HG02610 (cell line): Measurements from ENCODE around the gene ITFG1.
"Not testable (repeated sequence)": the region's sequence is repeated elsewhere in the genome, so short reads cannot be mapped to it uniquely, and the experiment has no call there.

ENCODE experiments used
- ATAC-seq: cut with Tn5 transposase; IDR thresholded peaks from one replicate; pipeline ENCODE4 v1.9.1; 2021; ENCODE audit warnings: mild to moderate bottlenecking, moderate library complexity; ENCODE audit not compliant: unreplicated experiment

Gene ITFG1

GRCh38 chr16:47347021-47347696, 113.7 kb downstream of the ITFG1 start:
- ATAC-seq = not testable (repeated sequence)

DNA sequence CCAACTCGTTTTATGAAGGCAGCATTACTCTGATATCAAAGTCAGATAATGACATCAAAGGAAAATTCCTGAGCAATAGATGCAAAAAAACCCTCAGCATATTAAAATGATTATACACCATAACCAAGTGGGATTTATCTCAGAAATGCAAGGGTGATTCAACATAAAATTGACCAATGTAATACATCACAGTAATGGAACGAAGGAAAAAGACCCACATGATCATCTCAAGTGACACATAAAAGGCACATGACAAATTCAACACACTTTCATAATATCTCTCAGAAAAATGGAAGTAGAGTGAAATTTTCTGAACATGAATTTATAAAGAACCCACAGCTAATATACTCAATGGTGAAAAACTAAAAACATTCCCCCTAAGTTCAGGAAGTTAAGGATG, 118.8 kb downstream of the ITFG1 start:
- no peak for ATAC-seq

DNA sequence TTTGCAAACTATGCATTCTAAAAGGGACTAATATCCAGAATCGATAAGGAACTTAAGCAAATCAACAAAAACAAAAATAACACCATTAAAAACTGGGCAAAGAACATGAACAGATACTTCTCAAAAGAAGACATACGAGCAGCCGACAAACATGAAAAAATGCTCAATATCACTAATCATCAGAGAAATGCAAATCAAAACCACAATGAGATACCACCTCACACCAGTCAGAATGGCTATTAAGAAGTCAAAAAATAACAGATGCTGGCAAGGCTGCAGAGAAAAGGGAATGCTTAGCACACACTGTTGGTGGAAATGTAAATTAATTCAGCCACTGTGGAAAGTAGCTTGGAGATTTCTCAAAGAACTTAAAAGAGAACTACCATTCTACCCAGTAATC, 130.3 kb downstream of the ITFG1 start:
- ATAC-seq = not testable (repeated sequence)

DNA sequence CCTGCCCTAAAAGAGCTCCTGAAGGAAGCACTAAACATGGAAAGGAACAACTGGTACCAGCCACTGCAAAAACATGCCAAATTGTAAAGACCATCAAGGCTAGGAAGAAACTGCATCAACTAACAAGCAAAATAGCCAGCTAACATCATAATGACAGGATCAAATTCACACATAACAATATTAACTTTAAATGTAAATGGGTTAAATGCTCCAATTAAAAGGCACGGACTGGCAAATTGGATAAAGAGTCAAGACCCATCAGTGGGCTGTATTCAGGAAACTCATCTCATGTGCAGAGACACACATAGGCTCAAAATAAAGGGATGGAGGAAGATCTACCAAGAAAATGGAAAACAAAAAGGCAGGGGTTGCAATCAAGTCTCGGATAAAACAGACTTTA, 136.6 kb downstream of the ITFG1 start:
- not testable (repeated sequence) for ATAC-seq

- no peak for ATAC-seq
These were observed 137.6 kb downstream of the ITFG1 start for GRCh38 chr16:47323241-47323640.

GRCh38 chr16:47320546-47321310, 140.1 kb downstream of the ITFG1 start:
- no peak for ATAC-seq

DNA sequence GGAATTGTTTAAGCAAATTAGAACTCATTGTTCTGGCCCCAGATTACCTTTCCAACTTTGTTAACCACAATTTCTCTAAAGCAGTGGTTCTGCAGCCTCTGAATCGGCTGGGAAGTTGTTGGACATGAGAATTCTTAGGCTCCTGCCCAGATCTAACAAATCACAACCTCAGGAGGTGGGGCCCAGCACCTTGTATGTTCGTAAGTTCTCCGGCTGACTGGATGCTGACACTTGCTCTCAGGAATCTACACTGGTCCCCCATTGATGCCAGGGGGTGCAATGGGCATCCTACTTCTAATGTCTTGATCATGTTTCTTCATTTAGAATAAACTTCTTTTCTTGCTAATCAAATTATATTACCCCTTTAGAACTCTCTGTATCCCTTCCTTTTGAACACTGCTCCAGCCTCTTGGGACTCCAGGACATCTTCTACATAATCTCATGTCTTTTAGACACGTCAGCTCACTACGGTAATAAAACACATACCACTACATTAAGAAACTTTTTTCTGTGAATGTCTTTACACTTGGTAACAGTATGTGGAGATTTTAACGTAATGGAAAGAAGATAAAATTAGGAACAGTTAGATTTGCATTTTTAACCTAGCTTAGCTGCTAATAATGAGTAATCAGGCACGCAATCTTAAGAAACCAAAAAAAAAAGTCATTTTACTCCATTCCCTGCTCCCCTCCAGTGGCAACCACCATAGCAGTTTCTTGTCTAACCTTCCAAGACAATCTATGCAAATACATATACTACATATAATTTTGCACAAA, 143.2 kb downstream of the ITFG1 start:
- ATAC-seq = no peak

- no peak for ATAC-seq
These were observed 144.3 kb downstream of the ITFG1 start for GRCh38 chr16:47316442-47317015.

DNA sequence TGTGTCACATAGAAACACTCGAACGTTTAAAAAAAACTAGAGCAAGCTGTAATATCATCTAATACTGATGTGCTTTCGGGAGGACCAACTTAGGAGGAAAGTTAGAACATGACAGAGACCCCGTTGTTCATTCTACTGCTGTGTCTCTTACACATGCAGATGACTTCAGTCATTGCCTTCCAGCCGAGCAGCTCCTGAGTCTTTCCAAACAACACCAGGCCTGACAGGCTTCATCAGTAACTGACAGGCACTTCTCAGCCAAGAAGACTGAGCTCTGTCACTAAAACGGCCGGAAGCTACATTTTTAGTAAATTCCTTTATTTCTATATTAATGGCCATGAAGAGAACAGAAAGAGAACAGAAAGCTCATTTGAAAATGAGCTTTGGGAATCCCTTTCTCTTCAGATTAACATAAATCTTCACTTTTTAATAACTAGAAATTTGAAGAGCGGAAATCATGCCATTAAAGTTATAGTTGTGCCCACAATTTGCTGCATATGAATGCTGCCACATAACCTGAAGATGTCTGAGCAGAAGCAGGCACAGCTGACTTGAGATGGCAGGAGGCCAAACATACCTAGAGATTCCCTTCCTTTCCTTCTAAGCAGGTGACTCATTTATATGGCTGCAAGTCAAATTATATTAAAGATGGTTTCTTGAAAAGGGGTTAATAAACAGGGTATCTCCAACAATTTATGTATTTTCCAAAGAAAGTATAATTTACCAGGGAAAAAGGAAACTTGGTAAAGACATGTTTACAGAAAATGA, 148.9 kb downstream of the ITFG1 start:
- no peak for ATAC-seq

DNA sequence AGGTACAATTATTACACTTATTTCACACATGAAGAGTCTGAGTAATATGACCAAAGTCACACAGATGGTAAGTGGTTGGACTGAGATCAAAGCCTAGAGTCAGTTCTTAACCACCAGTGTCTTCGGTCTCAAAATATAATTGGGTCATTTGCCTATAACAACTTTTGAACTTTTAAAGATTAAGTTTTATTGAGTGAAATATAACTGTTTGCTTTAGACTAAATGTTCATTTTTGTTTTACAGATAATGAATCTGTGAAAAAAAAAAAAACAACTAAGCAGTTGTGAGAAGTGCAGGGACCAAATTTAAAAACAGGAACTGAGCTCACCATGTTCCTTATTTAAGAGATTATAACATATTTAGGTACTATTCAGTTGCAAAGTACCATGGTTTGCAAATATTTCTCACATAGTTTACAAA, 150.1 kb downstream of the ITFG1 start:
- ATAC-seq = peak; percentile 66

- ATAC-seq = no peak
These were observed 151.1 kb downstream of the ITFG1 start for GRCh38 chr16:47309581-47310312.

- ATAC-seq = no peak
These were observed 152.3 kb downstream of the ITFG1 start for GRCh38 chr16:47308601-47309000.

DNA sequence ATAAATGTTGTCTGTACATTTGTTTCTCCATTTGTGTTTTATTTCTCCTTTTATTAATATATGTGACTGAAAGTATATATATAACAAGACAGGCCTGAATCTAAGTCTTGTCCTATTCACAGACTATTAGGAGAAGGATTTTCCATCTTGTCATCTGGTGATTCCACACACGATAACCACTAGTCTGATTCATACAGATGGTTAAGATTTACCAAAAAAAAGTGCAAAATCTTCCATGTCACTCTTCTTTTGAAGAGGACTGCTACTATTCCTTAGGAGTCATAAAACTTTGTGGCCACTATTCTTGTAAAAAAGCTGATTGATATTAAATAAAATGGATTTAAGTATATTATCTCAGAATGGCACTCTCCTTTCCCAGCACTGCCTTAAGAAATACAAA, 156.3 kb downstream of the ITFG1 start:
- no peak for ATAC-seq

- no peak for ATAC-seq
These were observed 161.3 kb downstream of the ITFG1 start for GRCh38 chr16:47299587-47299986.

GRCh38 chr16:47284999-47285398, 175.9 kb downstream of the ITFG1 start:
- ATAC-seq = no peak

DNA sequence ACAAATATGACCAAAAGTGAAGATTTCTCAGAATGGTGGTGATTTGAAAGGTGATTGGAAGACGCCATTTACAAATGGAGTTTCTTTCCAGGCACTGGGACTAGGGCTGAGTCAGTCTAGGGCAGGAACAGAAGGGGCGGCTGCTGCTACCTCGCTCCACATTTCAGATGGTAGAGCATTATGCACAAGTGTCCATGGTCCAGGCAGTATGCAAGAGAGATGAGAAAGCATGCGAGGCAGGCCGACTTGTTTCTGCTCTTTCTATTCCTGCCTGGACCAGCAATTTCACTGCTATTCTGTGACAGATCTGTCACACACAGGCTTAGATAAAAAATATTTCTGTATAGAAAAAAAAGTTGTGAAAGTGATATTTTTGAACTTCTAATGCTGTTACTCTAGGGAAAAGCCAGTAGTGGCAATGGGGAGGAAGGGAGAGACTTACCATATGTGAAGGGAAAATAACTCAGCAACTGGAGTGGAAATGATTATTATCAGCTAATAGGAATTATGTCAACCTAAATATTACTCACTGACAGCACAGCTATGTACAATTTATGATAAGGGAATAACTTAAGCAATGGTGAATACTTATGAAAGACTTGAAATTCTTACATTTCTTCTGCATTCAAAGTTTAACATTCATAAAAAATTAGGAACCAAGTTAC, 182.4 kb downstream of the ITFG1 start:
- no peak for ATAC-seq

- ATAC-seq = no peak
These were observed 184.3 kb downstream of the ITFG1 start for GRCh38 chr16:47276522-47276921.

DNA sequence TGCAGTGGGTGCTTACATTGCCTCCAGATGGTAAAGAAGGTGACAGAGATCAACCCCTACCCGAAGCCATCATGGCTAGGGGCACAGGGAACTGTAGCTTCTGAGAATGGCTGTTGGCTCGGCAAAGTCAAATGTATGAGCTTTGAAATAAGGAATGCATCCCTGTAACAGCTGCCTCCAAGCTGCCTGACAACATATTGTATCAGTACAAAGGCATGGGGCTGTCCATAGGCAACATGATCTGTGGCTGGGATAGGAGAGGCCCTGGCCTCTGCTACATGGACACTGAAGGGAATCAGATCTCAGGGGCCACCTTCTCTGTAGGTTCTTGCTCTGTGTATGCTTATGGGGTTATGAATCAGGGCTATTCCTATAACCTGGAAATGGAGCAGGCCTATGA, 197.9 kb downstream of the ITFG1 start:
- no peak for ATAC-seq

GRCh38 chr16:47260503-47260902, 200.4 kb downstream of the ITFG1 start:
- ATAC-seq = no peak
